BJ (cell line): ENCODE results near the gene SHMT2. TPM values are rescaled to one million over a fixed set of nuclear protein-coding genes. Genes with fewer than 3 reads are reported as not detected.

Experiments used
- CTCF ChIA-PET: fragments of 350-600 bp; formaldehyde crosslinking; extraction: SDS; loops from one replicate; lab custom pipeline; 2021; ENCODE audit warnings: antibody characterized with exemption, inconsistent platforms; lab: Yijun Ruan, JAX
- POLR2A ChIA-PET: fragments of 300-600 bp; sonication (Branson Sonifier 250); formaldehyde crosslinking; extraction: SDS; loops from one replicate; lab custom pipeline; 2021; ENCODE audit warnings: antibody characterized with exemption; lab: Charles Lee
- DNase-seq: peaks from one replicate; pipeline ENCODE4 v3.0.0-alpha.2; 2011; ENCODE audit warnings: low read depth
- H3K27me3 ChIP-seq: 2 replicates; pipeline ENCODE4 v1.6.0; 2011; ENCODE audit warnings: low read length; ENCODE audit not compliant: control insufficient read depth, insufficient read depth
- H3K36me3 ChIP-seq: 2 replicates; pipeline ENCODE4 v1.5.1; 2011; ENCODE audit warnings: low read length; ENCODE audit not compliant: control insufficient read depth, insufficient read depth
- H3K4me3 ChIP-seq: 2 replicates; pipeline ENCODE4 v1.5.1; 2011; ENCODE audit warnings: low read depth, mild to moderate bottlenecking, control low read depth, low read length
- CTCF ChIP-seq: IDR thresholded peaks from 2 replicates; pipeline ENCODE4 v1.5.1; 2011; ENCODE audit warnings: low read depth, mild to moderate bottlenecking, control low read depth, inconsistent platforms, low read length, moderate library complexity; ENCODE audit not compliant: insufficient read depth
- polyA plus RNA-seq: library from polyadenylated mRNA; depleted of rRNA; stranded (reverse); fragments of >200 nt; gene quantifications from 2 replicates; pipeline ENCODE4 v1.2.3, GENCODE V29; 2011

The SHMT2 gene
- polyA plus RNA-seq, 1 experiment = 550 TPM

GRCh38 chr12:57230381-57231155 lies 1.1 kb downstream of the SHMT2 start:
- no peak for TF ChIP-seq CTCF
- POLR2A ChIA-PET = interaction anchor here (0.5 to 2.6 kb wide), 5 partner anchors 7 to 143 kb away, joined by 4 to 9 read pairs (median 5); a partner anchor contains a TSS
- no peaks in the 10 kb centered on the region for H3K27me3 ChIP-seq
- peak overlapping the region; percentile 76 for H3K4me3 ChIP-seq
- no peak for DNase-seq
- CTCF ChIA-PET = interaction anchor here (0.9 to 12.2 kb wide), 6 partner anchors 11 to 229 kb away, joined by 3 to 235 read pairs (median 13); partner anchors contain the start of genes GLI1 and NXPH4
- peaks cover 37% of the 10 kb centered on the region for H3K36me3 ChIP-seq

DNA sequence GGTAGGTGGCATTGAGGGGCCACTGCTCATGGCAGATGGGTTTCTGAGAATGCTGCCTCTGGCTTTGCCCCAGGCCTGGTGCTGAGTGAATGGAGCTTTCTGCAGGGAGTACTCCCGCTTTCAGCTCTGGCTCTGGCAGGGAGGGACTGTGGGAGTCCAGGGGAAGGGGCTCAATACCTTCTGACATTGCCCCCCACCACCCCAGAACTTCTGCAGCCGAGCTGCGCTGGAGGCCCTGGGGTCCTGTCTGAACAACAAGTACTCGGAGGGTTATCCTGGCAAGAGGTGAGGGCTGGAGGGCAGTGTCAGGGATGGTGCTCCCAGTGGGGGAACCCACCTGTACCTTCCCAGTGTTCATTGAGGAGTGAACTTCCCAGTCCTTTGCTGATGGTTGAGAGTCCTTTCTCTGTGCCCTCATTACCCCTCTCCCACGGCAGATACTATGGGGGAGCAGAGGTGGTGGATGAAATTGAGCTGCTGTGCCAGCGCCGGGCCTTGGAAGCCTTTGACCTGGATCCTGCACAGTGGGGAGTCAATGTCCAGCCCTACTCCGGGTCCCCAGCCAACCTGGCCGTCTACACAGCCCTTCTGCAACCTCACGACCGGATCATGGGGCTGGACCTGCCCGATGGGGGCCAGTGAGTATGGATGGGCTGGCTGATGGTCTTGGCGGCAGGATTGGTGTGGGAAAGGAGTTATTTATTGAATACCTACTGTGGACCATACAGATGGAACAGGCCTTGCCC lies 1.9 kb downstream of the SHMT2 start:
- TF ChIP-seq CTCF = no peak
- Histone ChIP-seq H3K4me3 (peak overlapping the region; percentile 76), H3K27me3 (no peaks in the 10 kb centered on the region), H3K36me3 (peaks cover 41% of the 10 kb centered on the region)
- DNase-seq = no peak
- POLR2A ChIA-PET = interaction anchor here (2.6 kb wide), 1 partner anchor 9 kb away, joined by 7 read pairs; no protein-coding TSS in a partner anchor
- CTCF ChIA-PET = interaction anchor here (1.8 to 12.2 kb wide), 4 partner anchors 10 to 228 kb away, joined by 5 to 235 read pairs (median 78); partner anchors contain the start of genes GLI1 and NXPH4

DNA sequence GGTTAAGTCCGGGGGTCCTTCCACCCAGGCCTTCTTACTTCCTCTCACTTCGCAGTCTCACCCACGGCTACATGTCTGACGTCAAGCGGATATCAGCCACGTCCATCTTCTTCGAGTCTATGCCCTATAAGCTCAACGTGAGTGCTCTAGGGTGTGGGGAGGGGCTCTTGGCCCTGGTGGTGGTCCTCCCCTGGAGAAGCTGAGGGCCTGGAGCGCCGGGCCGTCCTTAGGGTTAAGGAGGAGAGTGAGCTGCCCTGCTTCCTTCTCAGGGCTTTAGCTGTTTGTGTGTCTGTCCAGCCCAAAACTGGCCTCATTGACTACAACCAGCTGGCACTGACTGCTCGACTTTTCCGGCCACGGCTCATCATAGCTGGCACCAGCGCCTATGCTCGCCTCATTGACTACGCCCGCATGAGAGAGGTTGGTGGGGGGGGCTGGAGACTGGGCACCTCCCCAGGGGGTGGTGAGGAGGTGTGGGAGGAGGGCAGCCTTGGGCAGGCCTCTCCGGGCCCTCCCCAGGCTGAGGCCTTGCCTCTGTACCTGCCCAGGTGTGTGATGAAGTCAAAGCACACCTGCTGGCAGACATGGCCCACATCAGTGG lies 2.7 kb downstream of the SHMT2 start:
- no peak for TF ChIP-seq CTCF
- H3K4me3 ChIP-seq = no peak overlapping the region
- DNase-seq = no peak
- ChIA-PET POLR2A (no interaction called here), CTCF (interaction anchor here (2.1 to 12.2 kb wide), 3 partner anchors 9 to 223 kb away, joined by 4 to 235 read pairs (median 135); partner anchors contain the start of gene INHBE)
- H3K36me3 ChIP-seq = peaks cover 42% of the 10 kb centered on the region
- no peaks in the 10 kb centered on the region for H3K27me3 ChIP-seq

GRCh38 chr12:57233357-57234232 lies 4.1 kb downstream of the SHMT2 start:
- CTCF ChIA-PET = interaction anchor here (1.0 to 12.2 kb wide), 4 partner anchors 8 to 222 kb away, joined by 4 to 235 read pairs (median 70); partner anchors contain the start of gene INHBE
- no peak for DNase-seq
- TF ChIP-seq CTCF = no peak
- POLR2A ChIA-PET = no interaction called here
- Histone ChIP-seq H3K4me3 (no peak overlapping the region), H3K36me3 (peaks cover 42% of the 10 kb centered on the region), H3K27me3 (no peaks in the 10 kb centered on the region)
